Astrocyte of the cerebellum (primary cell): Measurements from ENCODE around the gene TRIM31.

Source experiments
- DNase-seq: peaks from one replicate; pipeline ENCODE4 v3.0.0-alpha.2; 2011; ENCODE audit warnings: low read depth
- H3K4me3 ChIP-seq: 2 replicates; pipeline ENCODE4 v1.5.1; 2011; ENCODE audit warnings: mild to moderate bottlenecking, low read depth, low read length, moderate library complexity
- in situ Hi-C: cut with HindIII; loops from 2 replicates; pipeline ENCODE4 v1.10.0; 2017; ENCODE audit warnings: low sequenced_read_pairs
- TF ChIP-seq, protein P1 (sequence below): IDR thresholded peaks from 2 replicates; pipeline ENCODE4 v1.5.1; 2012; ENCODE audit warnings: low read length, low read depth, moderate library complexity, mild to moderate bottlenecking; ENCODE audit errors: missing control alignments

Gene TRIM31, protein sequence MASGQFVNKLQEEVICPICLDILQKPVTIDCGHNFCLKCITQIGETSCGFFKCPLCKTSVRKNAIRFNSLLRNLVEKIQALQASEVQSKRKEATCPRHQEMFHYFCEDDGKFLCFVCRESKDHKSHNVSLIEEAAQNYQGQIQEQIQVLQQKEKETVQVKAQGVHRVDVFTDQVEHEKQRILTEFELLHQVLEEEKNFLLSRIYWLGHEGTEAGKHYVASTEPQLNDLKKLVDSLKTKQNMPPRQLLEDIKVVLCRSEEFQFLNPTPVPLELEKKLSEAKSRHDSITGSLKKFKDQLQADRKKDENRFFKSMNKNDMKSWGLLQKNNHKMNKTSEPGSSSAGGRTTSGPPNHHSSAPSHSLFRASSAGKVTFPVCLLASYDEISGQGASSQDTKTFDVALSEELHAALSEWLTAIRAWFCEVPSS

DNA sequence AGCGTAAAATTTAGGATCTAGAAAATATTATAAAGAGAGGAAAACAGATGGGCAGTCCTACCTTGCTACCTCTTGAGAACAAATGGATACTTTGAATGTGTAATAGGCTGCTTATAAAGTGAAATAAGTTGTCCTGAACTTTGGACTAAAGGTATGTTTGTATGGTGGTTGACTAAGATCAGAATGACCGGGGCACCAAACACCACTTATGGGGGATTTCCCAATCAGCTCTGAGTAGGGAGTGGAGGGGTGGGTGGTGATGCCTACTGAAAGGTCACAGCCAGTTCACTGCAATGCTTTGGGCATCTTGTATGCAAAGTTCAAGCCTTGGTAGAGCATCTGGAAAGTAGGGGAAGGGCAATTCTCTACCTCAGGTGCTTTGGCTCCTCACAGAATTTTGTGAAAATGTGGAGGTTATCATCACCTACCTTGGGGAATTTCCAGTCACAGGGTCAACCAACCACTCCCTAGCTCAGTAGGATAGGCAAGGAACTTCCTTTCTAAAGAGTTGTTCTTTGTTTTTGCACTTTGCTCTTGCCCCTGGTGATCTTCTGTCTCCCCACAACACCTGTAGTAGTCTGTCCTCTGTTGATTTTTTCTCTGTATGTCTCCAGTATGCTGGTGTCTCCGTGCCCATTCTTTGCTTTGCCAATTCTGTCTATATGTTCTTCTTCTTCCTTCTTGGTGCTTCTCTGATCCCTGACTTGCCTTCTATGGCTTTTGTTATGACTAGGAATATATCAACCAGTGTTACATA lies at the start of gene TRIM31:
TSS of gene TRIM31 (minus strand) at position 88 of the 757 bp plus-strand sequence. CDS start 285 bp downstream, outside the sequence.
- DNase-seq: no peak
- no peak within 1 kb of the TSS for H3K4me3 ChIP-seq
- in situ Hi-C loops: no loop called here
- TF ChIP-seq, protein P1, sequence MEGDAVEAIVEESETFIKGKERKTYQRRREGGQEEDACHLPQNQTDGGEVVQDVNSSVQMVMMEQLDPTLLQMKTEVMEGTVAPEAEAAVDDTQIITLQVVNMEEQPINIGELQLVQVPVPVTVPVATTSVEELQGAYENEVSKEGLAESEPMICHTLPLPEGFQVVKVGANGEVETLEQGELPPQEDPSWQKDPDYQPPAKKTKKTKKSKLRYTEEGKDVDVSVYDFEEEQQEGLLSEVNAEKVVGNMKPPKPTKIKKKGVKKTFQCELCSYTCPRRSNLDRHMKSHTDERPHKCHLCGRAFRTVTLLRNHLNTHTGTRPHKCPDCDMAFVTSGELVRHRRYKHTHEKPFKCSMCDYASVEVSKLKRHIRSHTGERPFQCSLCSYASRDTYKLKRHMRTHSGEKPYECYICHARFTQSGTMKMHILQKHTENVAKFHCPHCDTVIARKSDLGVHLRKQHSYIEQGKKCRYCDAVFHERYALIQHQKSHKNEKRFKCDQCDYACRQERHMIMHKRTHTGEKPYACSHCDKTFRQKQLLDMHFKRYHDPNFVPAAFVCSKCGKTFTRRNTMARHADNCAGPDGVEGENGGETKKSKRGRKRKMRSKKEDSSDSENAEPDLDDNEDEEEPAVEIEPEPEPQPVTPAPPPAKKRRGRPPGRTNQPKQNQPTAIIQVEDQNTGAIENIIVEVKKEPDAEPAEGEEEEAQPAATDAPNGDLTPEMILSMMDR: no peak

DNA sequence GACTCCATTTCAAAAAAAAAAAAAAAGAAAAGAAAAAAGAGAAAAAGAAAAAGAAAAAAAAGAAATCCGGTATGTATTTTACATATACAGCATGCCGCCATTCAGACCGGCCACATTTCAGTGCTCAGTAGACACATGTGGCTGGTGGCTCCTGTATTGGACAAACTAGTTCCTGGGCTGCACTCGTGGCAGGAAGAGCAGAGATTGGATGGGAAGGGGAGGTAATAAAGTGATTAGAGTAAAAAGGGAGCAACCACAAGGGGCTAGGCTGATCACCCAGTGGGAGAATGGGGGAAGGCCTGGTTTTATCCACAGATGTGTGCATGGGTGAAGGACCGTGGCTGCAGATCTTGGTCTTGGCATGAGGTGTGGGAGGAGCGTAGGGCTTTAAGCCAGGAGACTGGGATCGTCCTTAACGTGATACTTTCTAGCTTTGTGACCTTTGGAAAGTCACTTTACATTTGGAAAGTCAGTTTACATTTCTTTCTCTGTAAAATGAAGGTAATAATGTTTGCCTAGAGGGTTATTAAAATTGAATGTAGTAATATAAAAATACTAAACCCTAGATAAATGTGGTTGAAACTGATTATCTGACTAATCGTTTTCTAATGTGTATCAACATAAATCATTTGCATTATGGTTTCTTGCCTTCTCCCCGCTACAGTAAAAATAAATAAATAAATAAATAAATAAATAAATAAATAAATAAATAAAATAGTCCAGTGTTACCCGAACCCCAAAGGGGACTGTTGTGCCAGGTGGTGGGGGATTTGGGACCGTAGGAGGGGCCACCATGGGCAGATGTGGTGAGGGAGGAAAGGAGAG lies 49.6 kb upstream of the TRIM31 start:
- TF ChIP-seq, protein P1: no peak
- in situ Hi-C loops: no loop called here
- no peak for DNase-seq
- H3K4me3 ChIP-seq: no peak overlapping the region

DNA sequence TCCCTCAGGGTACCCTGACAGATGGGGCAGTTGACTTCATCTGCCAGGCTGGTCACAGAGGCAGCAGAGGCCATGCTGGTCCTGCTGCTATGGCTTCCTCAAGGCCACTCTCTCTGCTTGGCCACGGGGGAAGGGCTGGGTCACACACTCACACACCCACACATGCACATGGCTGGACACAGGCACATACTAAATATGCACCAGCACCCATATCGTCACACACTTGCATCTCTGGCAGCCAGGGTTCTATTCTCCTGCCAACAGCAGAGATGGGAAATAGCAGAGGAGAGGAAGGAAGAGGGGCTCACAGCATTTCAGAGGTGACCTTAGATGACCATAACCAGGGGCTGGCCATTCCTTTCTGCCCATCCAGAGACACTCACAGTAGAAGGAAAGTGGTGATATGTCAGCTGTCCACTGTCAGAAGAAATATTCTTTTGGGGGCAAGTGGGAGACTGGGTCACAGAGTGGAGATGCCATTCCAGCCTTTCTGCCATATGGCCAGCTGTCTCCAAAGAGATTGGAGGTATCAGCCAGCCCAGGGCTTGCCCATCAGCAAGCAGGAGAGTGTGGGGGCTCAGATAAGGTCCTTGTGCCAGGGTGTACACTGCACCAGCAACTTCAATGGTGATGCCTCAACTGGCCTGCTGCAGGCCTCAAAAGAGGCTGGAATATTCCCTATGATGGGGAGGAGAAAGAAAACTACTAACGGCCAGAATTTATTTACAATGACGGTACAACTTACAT lies 48.1 kb upstream of the TRIM31 start, which contains the start of gene TRIM10:
TSS of gene TRIM10 (minus strand) at position 427 of the 747 bp plus-strand sequence. CDS start at position 74, 353 bp downstream.
- TF ChIP-seq, protein P1: no peak
- H3K4me3 ChIP-seq: no peak within 1 kb of the TSS
- no peak for DNase-seq
- in situ Hi-C loops: no loop called here

DNA sequence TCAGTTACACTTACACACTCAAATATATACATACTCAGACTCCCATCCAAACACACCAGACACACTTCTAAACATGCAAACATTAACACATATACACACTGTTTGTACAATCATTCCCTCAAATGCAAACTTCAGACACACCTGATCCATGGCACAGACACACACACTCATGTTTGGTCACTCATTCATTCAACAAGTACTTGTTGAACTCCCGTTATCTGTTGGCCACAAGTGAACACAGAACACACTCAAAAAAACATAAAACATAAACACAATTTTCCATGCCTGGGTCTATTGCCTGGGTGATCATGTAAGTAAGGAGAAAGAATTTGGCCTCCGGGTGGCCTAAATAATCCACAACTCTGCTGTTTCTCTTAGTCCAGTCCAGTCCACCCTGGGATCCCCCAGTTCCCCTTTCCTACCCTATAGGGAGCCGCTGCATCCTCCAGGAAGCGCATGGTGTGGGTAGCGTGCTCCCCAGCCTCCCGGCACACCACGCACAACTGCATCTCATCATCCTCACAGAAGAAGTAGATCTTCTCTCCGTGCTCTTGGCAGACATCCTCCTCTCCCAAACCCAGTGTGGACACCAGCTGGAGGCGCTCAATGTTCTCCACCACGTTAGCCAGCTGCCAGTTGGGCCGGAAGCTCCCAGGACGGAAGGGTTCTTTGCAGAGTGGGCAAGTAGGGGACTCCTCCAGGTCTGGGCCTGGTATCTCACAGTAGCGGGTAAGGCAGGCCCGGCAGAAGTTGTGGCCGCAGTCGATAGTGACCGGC lies 47.3 kb upstream of the TRIM31 start:
- TF ChIP-seq, protein P1: no peak
- in situ Hi-C loops: no loop called here

DNA sequence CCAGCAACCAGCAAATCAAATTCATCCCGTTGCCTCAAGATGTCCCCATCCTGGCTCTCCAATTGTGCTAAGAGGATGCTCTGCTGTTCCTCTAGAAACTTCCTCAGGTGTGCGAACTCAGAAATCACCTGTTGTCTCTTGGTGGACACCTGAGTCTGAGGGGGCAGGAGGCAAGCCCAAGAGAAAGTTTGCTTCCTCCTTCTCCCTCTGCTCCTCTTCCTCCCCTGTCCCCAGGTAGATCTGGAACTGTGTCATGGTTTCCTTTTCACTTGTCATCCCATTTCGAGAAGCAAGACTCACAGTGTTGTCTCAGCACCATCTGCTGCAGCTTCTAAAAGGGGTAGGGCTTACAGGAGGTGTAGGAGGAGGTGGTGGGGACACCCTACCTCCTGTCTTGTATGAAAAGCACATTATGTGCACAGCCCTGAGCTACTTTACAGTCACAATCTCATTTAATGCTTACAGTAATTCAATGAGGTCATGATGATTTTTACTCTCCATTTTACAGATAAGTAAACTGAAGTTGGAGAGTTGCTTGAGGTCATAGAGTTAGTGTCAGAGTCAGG lies 45.7 kb upstream of the TRIM31 start:
- no peak overlapping the region for H3K4me3 ChIP-seq
- TF ChIP-seq, protein P1: no peak
- DNase-seq: no peak
- in situ Hi-C loops: no loop called here

More for the DNA sequence above, 47.3 kb upstream of the TRIM31 start:
- H3K4me3 ChIP-seq: no peak overlapping the region
- DNase-seq: no peak
